ENCODE results near the gene PRXL2B.
"Not testable (repeated sequence)": the region's sequence is repeated elsewhere in the genome, so short reads cannot be mapped to it uniquely, and the experiment has no call there.

PRXL2B gene
- total RNA-seq, result 19.7 reads per million, percentile 46 among the genes with 10 or more reads in this experiment

GRCh38 chr1:2586154-2587070 lies at the start of gene PRXL2B:
Gene PRXL2B (plus strand): TSS chr1:2586777. CDS start chr1:2586886, 109 bp downstream.
- peak; percentile 96 for DNase-seq

- DNase-seq, result no peak
These were observed 48.8 kb upstream of the PRXL2B start for GRCh38 chr1:2537784-2538115.

GRCh38 chr1:2538376-2538775 lies 48.2 kb upstream of the PRXL2B start:
- DNase-seq, result no peak

GRCh38 chr1:2538872-2539271 lies 47.7 kb upstream of the PRXL2B start:
- no peak for DNase-seq

GRCh38 chr1:2539312-2539907 lies 47.2 kb upstream of the PRXL2B start:
- no peak for DNase-seq

- no peak for DNase-seq
These were observed 45.6 kb upstream of the PRXL2B start for GRCh38 chr1:2540816-2541492.

- no peak for DNase-seq
These were observed 44.8 kb upstream of the PRXL2B start for GRCh38 chr1:2541619-2542245.

- DNase-seq, result no peak
These were observed 44.2 kb upstream of the PRXL2B start for GRCh38 chr1:2542246-2542915.

- DNase-seq, result peak; percentile 34
These were observed 43.0 kb upstream of the PRXL2B start for GRCh38 chr1:2543543-2544092.

GRCh38 chr1:2544093-2544874 lies 42.3 kb upstream of the PRXL2B start:
- no peak for DNase-seq

- DNase-seq, result no peak
These were observed 41.5 kb upstream of the PRXL2B start for GRCh38 chr1:2544875-2545640.

- DNase-seq, result peak; percentile 83
These were observed 40.6 kb upstream of the PRXL2B start for GRCh38 chr1:2545754-2546514.

- peak; percentile 77 for DNase-seq
These were observed 39.9 kb upstream of the PRXL2B start for GRCh38 chr1:2546515-2547209.

- DNase-seq, result peak; percentile 35
These were observed 39.1 kb upstream of the PRXL2B start for GRCh38 chr1:2547210-2548067.

- peak; percentile 73 for DNase-seq
These were observed 38.4 kb upstream of the PRXL2B start for GRCh38 chr1:2548068-2548589.

GRCh38 chr1:2549367-2550029 lies 37.1 kb upstream of the PRXL2B start:
- DNase-seq, result not testable (repeated sequence)

GRCh38 chr1:2550309-2550861 lies 36.2 kb upstream of the PRXL2B start:
- DNase-seq, result not testable (repeated sequence)
